Dendritic cell treated with granulocyte-macrophage colony-stimulating factor and Interleukin-4, amounts not matched to agents 40 ng/mL and 50 ng/mL, for 4 days (primary cell): ENCODE measurements around the gene KIF13A.
"Not testable (repeated sequence)": the region's sequence is repeated elsewhere in the genome, so short reads cannot be mapped to it uniquely, and the experiment has no call there.

Experiments
- H3K27ac Mint-ChIP-seq: one replicate; pipeline ENCODE4 v1.8.0; 2022; ENCODE audit warnings: mild to moderate bottlenecking, mixed read lengths
- H3K27me3 Mint-ChIP-seq: one replicate; pipeline ENCODE4 v1.8.0; 2022; ENCODE audit warnings: mild to moderate bottlenecking, mixed read lengths
- H3K36me3 Mint-ChIP-seq: one replicate; pipeline ENCODE4 v1.8.0; 2022; ENCODE audit warnings: low read depth, mixed read lengths
- H3K4me1 Mint-ChIP-seq: one replicate; pipeline ENCODE4 v1.8.0; 2022; ENCODE audit warnings: low read depth, mixed read lengths
- H3K4me3 Mint-ChIP-seq: one replicate; pipeline ENCODE4 v1.8.0; 2022; ENCODE audit warnings: mild to moderate bottlenecking, moderate library complexity, mixed read lengths
- H3K9me3 Mint-ChIP-seq: one replicate; pipeline ENCODE4 v1.8.0; 2022; ENCODE audit warnings: mixed read lengths
- intact Hi-C: fragments of 100-400 bp; cut with micrococcal nuclease; formaldehyde crosslinking; loops from one replicate; pipeline ENCODE4 v1.15.0; 2022

Gene KIF13A

GRCh38 chr6:17949168-17949567, 38.3 kb downstream of the KIF13A start:
- no peak overlapping the region for H3K4me3 Mint-ChIP-seq
- peaks cover 22% of the 10 kb centered on the region for H3K36me3 Mint-ChIP-seq
- intact Hi-C loops: no loop called here
- no peaks in the 10 kb centered on the region for H3K9me3 Mint-ChIP-seq
- no peak overlapping the region for H3K27ac Mint-ChIP-seq
- no peaks in the 10 kb centered on the region for H3K27me3 Mint-ChIP-seq
- peaks cover 4% of the 10 kb centered on the region for H3K4me1 Mint-ChIP-seq

GRCh38 chr6:17948725-17949124, 38.7 kb downstream of the KIF13A start:
- Mint-ChIP-seq H3K4me1 (peaks cover 5% of the 10 kb centered on the region), H3K27ac (no peak overlapping the region), H3K27me3 (no peaks in the 10 kb centered on the region), H3K9me3 (no peaks in the 10 kb centered on the region), H3K4me3 (no peak overlapping the region), H3K36me3 (peaks cover 19% of the 10 kb centered on the region)
- intact Hi-C loops: no loop called here

GRCh38 chr6:17947574-17947973, 39.9 kb downstream of the KIF13A start:
- peaks cover 12% of the 10 kb centered on the region for H3K36me3 Mint-ChIP-seq
- intact Hi-C loops: not testable (repeated sequence)

GRCh38 chr6:17945575-17945974, 41.9 kb downstream of the KIF13A start:
- intact Hi-C loops: no loop called here
- Mint-ChIP-seq H3K27ac (no peak overlapping the region), H3K9me3 (no peaks in the 10 kb centered on the region), H3K4me3 (no peak overlapping the region), H3K27me3 (no peaks in the 10 kb centered on the region), H3K36me3 (no peaks in the 10 kb centered on the region), H3K4me1 (peaks cover 5% of the 10 kb centered on the region)

More at GRCh38 chr6:17947574-17947973, 39.9 kb downstream of the KIF13A start:
- H3K27me3 Mint-ChIP-seq, H3K4me1 Mint-ChIP-seq, H3K9me3 Mint-ChIP-seq, H3K27ac Mint-ChIP-seq, H3K4me3 Mint-ChIP-seq: not testable (repeated sequence)

- Mint-ChIP-seq H3K36me3 (peaks cover 3% of the 10 kb centered on the region), H3K4me1 (peaks cover 10% of the 10 kb centered on the region), H3K27me3 (no peaks in the 10 kb centered on the region), H3K9me3 (peaks cover 3% of the 10 kb centered on the region), H3K27ac (no peak overlapping the region), H3K4me3 (no peak overlapping the region)
- intact Hi-C loops: no loop called here
Observed at GRCh38 chr6:17945111-17945510, 42.3 kb downstream of the KIF13A start.

- Mint-ChIP-seq H3K27ac (no peak overlapping the region), H3K36me3 (peaks cover 6% of the 10 kb centered on the region), H3K4me3 (no peak overlapping the region), H3K4me1 (peaks cover 28% of the 10 kb centered on the region), H3K9me3 (peaks cover 8% of the 10 kb centered on the region), H3K27me3 (no peaks in the 10 kb centered on the region)
- intact Hi-C loops: no loop called here
Observed at GRCh38 chr6:17941318-17941717, 46.1 kb downstream of the KIF13A start.

GRCh38 chr6:17940151-17940792, 47.2 kb downstream of the KIF13A start:
- peaks cover 38% of the 10 kb centered on the region for H3K4me1 Mint-ChIP-seq
- H3K4me3 Mint-ChIP-seq: no peak overlapping the region
- no peaks in the 10 kb centered on the region for H3K27me3 Mint-ChIP-seq
- intact Hi-C loops: no loop called here
- H3K36me3 Mint-ChIP-seq: peaks cover 6% of the 10 kb centered on the region
- no peak overlapping the region for H3K27ac Mint-ChIP-seq
- H3K9me3 Mint-ChIP-seq: peaks cover 8% of the 10 kb centered on the region

- H3K9me3 Mint-ChIP-seq: peaks cover 8% of the 10 kb centered on the region
- H3K27ac Mint-ChIP-seq: no peak overlapping the region
- no peak overlapping the region for H3K4me3 Mint-ChIP-seq
- H3K27me3 Mint-ChIP-seq: no peaks in the 10 kb centered on the region
- intact Hi-C loops: loop anchor here (10.0 kb wide), 2 partner anchors 46 to 54 kb away; partner anchors contain the start of gene KIF13A
- peaks cover 6% of the 10 kb centered on the region for H3K36me3 Mint-ChIP-seq
- peaks cover 35% of the 10 kb centered on the region for H3K4me1 Mint-ChIP-seq
Observed at GRCh38 chr6:17938901-17939300, 48.5 kb downstream of the KIF13A start.

- peak overlapping the region; percentile 41 for H3K27ac Mint-ChIP-seq
- H3K4me3 Mint-ChIP-seq: peak overlapping the region; percentile 13
- intact Hi-C loops: loop anchor here (10.0 kb wide), 2 partner anchors 49 to 51 kb away; partner anchors contain the start of gene KIF13A
- no peaks in the 10 kb centered on the region for H3K27me3 Mint-ChIP-seq
- peaks cover 57% of the 10 kb centered on the region for H3K4me1 Mint-ChIP-seq
- H3K9me3 Mint-ChIP-seq: peaks cover 8% of the 10 kb centered on the region
- peaks cover 6% of the 10 kb centered on the region for H3K36me3 Mint-ChIP-seq
Observed at GRCh38 chr6:17935188-17936149, 52.0 kb downstream of the KIF13A start.

GRCh38 chr6:17933716-17934115, 53.7 kb downstream of the KIF13A start:
- Mint-ChIP-seq H3K9me3 (no peaks in the 10 kb centered on the region), H3K27me3 (no peaks in the 10 kb centered on the region), H3K4me3 (no peak overlapping the region), H3K27ac (no peak overlapping the region), H3K4me1 (peaks cover 53% of the 10 kb centered on the region), H3K36me3 (no peaks in the 10 kb centered on the region)
- intact Hi-C loops: loop anchor here (10.0 kb wide), 2 partner anchors 49 to 51 kb away; partner anchors contain the start of gene KIF13A

GRCh38 chr6:17932330-17932852, 55.0 kb downstream of the KIF13A start:
- intact Hi-C loops: loop anchor here (10.0 kb wide), 2 partner anchors 48 to 52 kb away; partner anchors contain the start of gene KIF13A
- H3K4me3 Mint-ChIP-seq: peak overlapping the region; percentile 55
- H3K36me3 Mint-ChIP-seq: no peaks in the 10 kb centered on the region
- H3K4me1 Mint-ChIP-seq: peaks cover 53% of the 10 kb centered on the region
- H3K9me3 Mint-ChIP-seq: no peaks in the 10 kb centered on the region
- no peaks in the 10 kb centered on the region for H3K27me3 Mint-ChIP-seq
- peak overlapping the region; percentile 87 for H3K27ac Mint-ChIP-seq

GRCh38 chr6:17931227-17931626, 56.2 kb downstream of the KIF13A start:
- Mint-ChIP-seq H3K27ac (no peak overlapping the region), H3K4me1 (peaks cover 45% of the 10 kb centered on the region), H3K9me3 (no peaks in the 10 kb centered on the region), H3K4me3 (no peak overlapping the region), H3K27me3 (no peaks in the 10 kb centered on the region), H3K36me3 (no peaks in the 10 kb centered on the region)
- intact Hi-C loops: loop anchor here (10.0 kb wide), 2 partner anchors 46 to 54 kb away; partner anchors contain the start of gene KIF13A

GRCh38 chr6:17930321-17930993, 57.0 kb downstream of the KIF13A start:
- Mint-ChIP-seq H3K36me3 (no peaks in the 10 kb centered on the region), H3K9me3 (no peaks in the 10 kb centered on the region), H3K4me3 (no peak overlapping the region), H3K27ac (no peak overlapping the region), H3K27me3 (no peaks in the 10 kb centered on the region), H3K4me1 (peaks cover 38% of the 10 kb centered on the region)
- intact Hi-C loops: loop anchor here (10.0 kb wide), 2 partner anchors 46 to 54 kb away; partner anchors contain the start of gene KIF13A
